WTC11 (cell line): ENCODE results near the gene FBXO2.

Experiments
- CTCF ChIP-seq: fragments of 200-600 bp; IDR thresholded peaks from 2 replicates; pipeline ENCODE4 v1.8.0; 2022; ENCODE audit warnings: antibody characterized with exemption
- TEAD4 ChIP-seq: sonication (generic); formaldehyde crosslinking; IDR thresholded peaks from 2 replicates; pipeline ENCODE4 v1.8.0; 2022; ENCODE audit warnings: mild to moderate bottlenecking, missing genetic modification reagents
- ZNF317 ChIP-seq: sonication (generic); formaldehyde crosslinking; IDR thresholded peaks from 2 replicates; pipeline ENCODE4 v1.8.1; 2023; ENCODE audit warnings: low read depth, mild to moderate bottlenecking, moderate library complexity, missing genetic modification reagents, borderline replicate concordance

DNA sequence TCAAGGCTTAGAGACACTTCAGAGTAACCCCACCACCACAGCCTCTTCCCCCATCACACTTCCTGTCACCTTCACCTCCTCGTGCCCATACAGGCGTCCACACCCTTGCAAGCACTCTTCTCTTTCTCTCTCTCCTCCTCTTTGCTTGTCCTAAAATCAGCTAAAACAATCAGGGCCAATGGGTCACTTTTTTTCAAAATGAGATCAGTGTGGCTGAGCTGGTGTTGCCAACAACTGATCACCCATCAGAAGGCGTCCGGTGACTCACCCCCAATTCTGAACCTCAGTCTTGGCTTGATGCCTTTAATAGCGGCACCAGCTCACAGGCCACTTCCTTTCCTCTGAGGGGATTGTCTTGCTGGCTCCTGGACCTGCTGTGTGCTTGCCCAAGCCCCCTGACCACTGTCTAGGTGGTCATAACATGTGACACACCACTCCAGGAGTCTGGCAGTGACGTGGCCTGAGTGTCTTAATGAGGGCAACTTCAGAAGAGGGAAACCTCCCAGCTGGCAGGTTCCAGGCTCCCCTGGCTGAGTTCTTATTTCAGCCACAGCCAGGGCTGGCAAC, 38.9 kb upstream of the FBXO2 start:
- TF ChIP-seq CTCF (no peak), ZNF317 (CRISPR knock-in tag) (no peak), TEAD4 (no peak)
